NCI-H2107 treated with DMSO at 0.1 percent for 48 hours (cell line): ENCODE measurements around the gene ANLN.
"Not testable (repeated sequence)": the region's sequence is repeated elsewhere in the genome, so short reads cannot be mapped to it uniquely, and the experiment has no call there.

ENCODE experiments used
- DNase-seq: peaks from one replicate; lab custom pipeline; 2025; ENCODE audit not compliant: unreplicated experiment; lab: John Stamatoyannopoulos, UW

ANLN gene

GRCh38 chr7:36460811-36461429 lies 71.3 kb downstream of the ANLN start:
- DNase-seq: no peak

GRCh38 chr7:36462551-36463137 lies 73.0 kb downstream of the ANLN start:
- DNase-seq: no peak

GRCh38 chr7:36464271-36464670 lies 74.6 kb downstream of the ANLN start:
- DNase-seq: no peak

GRCh38 chr7:36466001-36466400 lies 76.3 kb downstream of the ANLN start:
- DNase-seq: not testable (repeated sequence)

- DNase-seq: no peak
These were observed 78.9 kb downstream of the ANLN start for GRCh38 chr7:36468370-36469101.

- DNase-seq: no peak
These were observed 79.6 kb downstream of the ANLN start for GRCh38 chr7:36469236-36469635.

- no peak for DNase-seq
These were observed 82.6 kb downstream of the ANLN start for GRCh38 chr7:36472141-36472729.

GRCh38 chr7:36473454-36474282 lies 84.0 kb downstream of the ANLN start:
- DNase-seq: no peak

- no peak for DNase-seq
These were observed 84.8 kb downstream of the ANLN start for GRCh38 chr7:36474283-36475010.

GRCh38 chr7:36475011-36475342 lies 85.3 kb downstream of the ANLN start:
- DNase-seq: no peak

- no peak for DNase-seq
These were observed 85.7 kb downstream of the ANLN start for GRCh38 chr7:36475381-36475780.

GRCh38 chr7:36478745-36479144 lies 89.1 kb downstream of the ANLN start:
- no peak for DNase-seq

- DNase-seq: not testable (repeated sequence)
These were observed 94.2 kb downstream of the ANLN start for GRCh38 chr7:36483853-36484252.

GRCh38 chr7:36484265-36484664 lies 94.6 kb downstream of the ANLN start:
- DNase-seq: no peak

GRCh38 chr7:36486336-36486735 lies 96.7 kb downstream of the ANLN start:
- DNase-seq: no peak

GRCh38 chr7:36487756-36488336 lies 98.2 kb downstream of the ANLN start:
- peak; percentile 90 for DNase-seq

GRCh38 chr7:36488672-36489071 lies 99.0 kb downstream of the ANLN start:
- not testable (repeated sequence) for DNase-seq

- no peak for DNase-seq
These were observed 100.8 kb downstream of the ANLN start for GRCh38 chr7:36490419-36490830.

- no peak for DNase-seq
These were observed 101.7 kb downstream of the ANLN start for GRCh38 chr7:36491317-36491716.

GRCh38 chr7:36496576-36496975 lies 106.9 kb downstream of the ANLN start:
- no peak for DNase-seq
